ENCODE measurements around the gene ZBTB20.

The ZBTB20 gene

DNA sequence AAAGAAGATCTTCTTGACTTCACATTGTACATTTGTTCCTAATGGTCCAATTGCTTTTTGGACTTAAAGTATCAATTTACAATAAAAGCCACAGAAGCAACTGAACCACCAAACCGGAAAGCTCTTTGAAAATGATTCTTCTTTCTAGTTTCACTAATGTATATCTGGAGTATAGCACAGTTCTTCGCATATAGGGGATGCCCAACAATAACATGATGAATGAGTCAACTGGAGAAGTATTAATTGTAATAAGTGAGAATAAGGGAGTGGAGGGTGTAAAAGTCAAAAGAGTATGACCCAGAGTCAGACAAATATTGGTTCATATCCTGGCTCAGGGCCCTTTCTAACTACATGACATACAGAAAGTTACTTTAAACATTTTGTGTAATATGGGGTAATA is 425.2 kb downstream of the ZBTB20 start:
- in situ Hi-C loops (cut with MboI; ENCODE audit: low sequenced_read_pairs) = no loop called here

GRCh38 chr3:114721209-114721608 is 425.9 kb downstream of the ZBTB20 start:
- in situ Hi-C loops (cut with MboI; ENCODE audit: low sequenced_read_pairs) = no loop called here

GRCh38 chr3:114718898-114719210 is 428.2 kb downstream of the ZBTB20 start:
- in situ Hi-C loops (cut with MboI; ENCODE audit: low sequenced_read_pairs) = no loop called here

- in situ Hi-C loops (cut with MboI; ENCODE audit: low sequenced_read_pairs) = no loop called here
Observed at GRCh38 chr3:114718071-114718897, 428.8 kb downstream of the ZBTB20 start.

- in situ Hi-C loops (cut with MboI; ENCODE audit: low sequenced_read_pairs) = no loop called here
Observed at GRCh38 chr3:114716916-114717315, 430.2 kb downstream of the ZBTB20 start.

DNA sequence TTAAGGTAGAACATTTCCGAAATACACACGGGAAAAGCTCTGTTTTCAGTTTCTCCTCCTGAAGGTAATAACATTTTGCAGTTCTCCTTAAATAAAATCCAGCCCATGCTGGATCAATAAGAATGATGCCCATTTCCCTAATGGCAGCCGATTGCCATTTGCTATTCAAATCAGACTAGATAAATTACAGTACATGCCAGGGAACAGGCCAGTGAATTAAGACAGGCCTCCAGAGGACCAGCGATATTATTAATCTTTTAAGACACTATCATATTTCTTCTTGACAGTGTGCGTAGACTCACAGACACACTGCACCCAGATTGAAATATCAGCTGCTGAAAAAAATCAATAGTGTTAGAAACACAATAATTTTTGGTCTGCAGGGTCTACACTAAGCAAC is 431.0 kb downstream of the ZBTB20 start:
- in situ Hi-C loops (cut with MboI; ENCODE audit: low sequenced_read_pairs) = no loop called here

DNA sequence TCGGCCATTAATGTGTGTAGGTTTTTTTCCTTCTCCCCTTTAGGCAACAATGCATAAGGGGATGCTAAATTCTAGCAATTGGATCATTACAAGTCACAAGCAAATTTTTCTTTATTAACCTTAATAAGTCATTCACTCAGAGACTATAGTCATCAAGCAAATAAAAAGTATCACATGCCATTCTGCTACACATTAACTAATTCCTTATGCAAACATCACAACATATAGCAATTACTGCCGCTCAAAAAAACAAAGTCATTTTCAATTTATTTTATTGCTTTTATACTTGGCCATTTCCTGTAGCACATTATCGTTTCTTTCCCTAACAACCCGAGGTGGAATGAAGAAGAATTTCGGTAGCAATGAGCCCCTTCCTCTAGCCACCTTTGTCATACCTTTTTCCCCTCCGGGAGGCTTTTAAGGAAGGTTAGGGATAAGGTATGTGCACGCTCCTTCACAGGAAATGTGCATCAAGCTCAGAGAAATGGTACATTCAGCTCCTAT is 432.1 kb downstream of the ZBTB20 start:
- in situ Hi-C loops (cut with MboI; ENCODE audit: low sequenced_read_pairs) = no loop called here

GRCh38 chr3:114714237-114714636 is 432.9 kb downstream of the ZBTB20 start:
- in situ Hi-C loops (cut with MboI; ENCODE audit: low sequenced_read_pairs) = no loop called here

DNA sequence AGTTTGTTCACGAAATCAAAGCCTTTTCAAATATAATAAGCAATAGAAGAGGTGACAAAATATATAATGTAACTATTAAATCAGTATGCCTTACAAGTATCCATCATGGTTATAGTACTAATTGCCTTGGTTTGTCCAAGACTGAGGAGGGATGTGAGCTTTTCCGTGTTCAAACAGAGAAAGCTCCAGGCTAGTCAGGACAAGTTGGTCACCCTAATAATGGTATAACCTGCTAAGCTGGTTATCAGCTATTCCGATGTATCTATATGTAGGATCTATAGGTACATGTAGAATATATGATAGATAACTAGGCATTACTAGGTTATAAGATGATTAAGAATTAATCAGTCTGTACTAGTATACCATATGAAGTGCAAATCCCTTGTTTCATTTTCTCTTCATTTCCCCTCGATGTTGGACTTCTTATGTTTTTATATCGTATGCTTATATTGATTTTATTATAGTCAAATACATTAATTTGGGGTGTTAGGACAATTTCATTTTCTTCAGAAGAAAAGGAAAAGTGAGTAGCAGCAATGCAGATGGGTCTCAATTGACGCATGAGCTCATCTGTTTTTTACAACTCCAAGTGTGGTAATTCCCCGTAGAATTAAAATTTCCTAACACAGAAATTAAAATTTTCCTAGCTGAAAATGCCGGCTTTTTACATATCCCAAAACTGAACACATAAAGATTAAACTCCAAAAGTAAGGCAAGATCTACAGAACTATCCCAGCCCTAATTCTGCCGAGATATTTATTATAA is 434.2 kb downstream of the ZBTB20 start:
- in situ Hi-C loops (cut with MboI; ENCODE audit: low sequenced_read_pairs) = no loop called here

GRCh38 chr3:114711321-114711886 is 435.7 kb downstream of the ZBTB20 start:
- in situ Hi-C loops (cut with MboI; ENCODE audit: low sequenced_read_pairs) = no loop called here

DNA sequence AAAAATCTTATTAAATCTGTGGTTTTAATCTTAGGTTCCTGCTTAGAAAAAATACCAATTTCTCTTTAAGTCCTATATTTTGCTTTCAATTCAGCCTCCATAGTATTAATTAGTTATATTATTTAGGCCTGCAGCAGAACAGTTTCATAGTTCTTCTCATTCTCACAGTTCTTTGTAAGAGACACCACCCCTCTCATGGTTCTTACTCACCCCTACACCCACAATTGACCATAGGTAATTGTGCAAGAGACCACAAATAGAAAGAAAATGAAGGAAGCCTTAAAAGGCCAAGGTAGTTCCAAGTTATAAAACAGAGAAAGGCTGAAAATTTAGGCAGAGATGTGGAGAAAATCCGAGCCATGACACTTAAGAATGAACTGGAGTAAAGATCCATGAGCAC is 438.0 kb downstream of the ZBTB20 start:
- in situ Hi-C loops (cut with MboI; ENCODE audit: low sequenced_read_pairs) = no loop called here

GRCh38 chr3:114707252-114707860 is 439.7 kb downstream of the ZBTB20 start:
- in situ Hi-C loops (cut with MboI; ENCODE audit: low sequenced_read_pairs) = no loop called here

DNA sequence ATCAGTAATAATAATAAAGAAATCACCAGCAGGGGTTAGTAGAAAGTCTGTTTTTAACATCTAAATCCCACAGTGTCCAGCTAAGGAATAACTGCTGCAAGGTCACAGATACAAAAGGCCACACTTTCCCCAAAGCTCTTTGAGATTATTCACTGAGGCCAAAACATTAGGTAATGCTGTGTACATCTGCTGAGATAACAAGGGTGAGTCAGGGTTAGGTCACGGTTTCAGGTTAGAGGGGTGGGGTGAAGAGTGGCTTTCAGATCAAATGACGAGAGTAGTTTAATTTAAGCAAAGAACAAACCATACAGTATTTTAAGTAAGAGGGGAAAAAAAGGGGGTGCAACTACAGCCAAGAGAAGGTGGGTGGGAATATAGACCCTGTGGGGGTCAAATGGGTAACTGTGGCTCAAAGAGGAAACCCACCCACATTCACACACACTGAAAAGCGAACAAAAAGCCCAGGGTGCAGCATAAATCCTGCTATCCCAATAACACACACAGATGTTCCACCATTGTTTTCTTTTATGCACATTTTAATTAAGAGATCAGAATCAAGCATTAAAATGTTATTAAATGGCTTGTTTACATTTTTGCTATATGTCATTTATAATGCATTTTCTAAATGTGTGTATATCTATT is 440.4 kb downstream of the ZBTB20 start:
- in situ Hi-C loops (cut with MboI; ENCODE audit: low sequenced_read_pairs) = no loop called here

- in situ Hi-C loops (cut with MboI; ENCODE audit: low sequenced_read_pairs) = no loop called here
Observed at GRCh38 chr3:114700637-114701234, 446.4 kb downstream of the ZBTB20 start.

DNA sequence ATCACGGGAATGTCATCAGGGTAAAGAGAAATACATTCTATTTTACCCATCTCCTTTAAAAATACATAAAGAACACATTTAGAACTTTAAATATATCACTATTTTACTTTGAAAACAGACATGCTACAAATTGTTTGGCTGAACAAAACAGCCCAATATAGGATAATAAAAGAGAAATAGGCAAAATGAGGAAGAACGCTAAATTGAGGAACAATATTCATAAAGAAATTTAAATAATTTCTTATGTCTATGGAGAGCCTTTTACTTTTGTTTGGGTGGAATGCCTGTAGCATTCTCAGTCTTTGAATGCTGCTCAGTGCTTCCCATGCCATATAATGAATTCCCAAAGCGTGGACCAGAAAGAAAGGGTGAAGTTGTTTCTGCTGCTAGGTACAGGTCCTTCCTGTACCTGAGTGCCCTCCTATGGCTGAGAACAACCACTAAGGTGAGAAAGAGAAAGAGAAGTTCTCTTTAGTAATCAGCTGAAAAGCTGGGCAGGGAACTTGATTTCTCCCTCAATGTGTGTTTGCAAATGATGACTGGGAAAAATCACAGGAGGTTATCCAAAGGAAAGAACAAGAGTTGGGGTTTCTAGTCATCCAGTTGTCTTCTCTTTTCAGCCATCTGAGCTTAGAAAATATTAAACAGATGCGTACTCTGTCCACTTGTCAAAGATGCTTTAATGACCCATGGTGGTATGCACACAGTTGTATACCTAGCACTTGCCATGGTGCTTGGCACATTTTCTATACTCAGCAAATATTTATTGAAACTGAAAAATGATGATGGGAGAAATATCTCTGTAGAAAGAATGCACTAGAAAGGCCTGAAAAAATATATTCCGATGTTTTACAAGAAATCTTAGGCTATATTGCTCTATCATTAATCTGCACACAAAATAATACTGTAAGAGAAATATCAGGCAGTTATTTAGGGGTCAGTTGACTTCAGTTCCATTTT is 448.7 kb downstream of the ZBTB20 start:
- in situ Hi-C loops (cut with MboI; ENCODE audit: low sequenced_read_pairs) = no loop called here

DNA sequence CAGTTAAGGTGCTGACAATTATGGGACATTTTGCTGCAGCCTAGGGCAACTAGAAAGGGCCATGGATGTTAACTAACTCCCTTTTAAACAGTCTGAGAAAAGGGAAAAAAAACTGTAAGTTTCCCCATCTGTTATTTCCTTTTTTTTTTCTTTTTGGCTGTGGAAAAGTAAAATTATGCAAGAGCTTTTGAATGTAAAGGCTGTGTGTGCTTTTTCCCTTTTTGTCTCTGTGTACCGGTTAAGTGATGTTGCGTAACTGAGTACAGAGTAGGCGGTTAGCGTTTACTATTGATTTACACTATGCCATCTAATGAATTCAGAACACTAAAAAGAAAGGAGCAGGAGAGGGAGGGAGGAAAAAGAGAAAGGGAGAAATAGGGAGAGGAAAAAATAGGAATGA is 449.7 kb downstream of the ZBTB20 start:
- in situ Hi-C loops (cut with MboI; ENCODE audit: low sequenced_read_pairs) = no loop called here

GRCh38 chr3:114694251-114694650 is 452.8 kb downstream of the ZBTB20 start:
- in situ Hi-C loops (cut with MboI; ENCODE audit: low sequenced_read_pairs) = no loop called here

GRCh38 chr3:114691871-114692270 is 455.2 kb downstream of the ZBTB20 start:
- in situ Hi-C loops (cut with MboI; ENCODE audit: low sequenced_read_pairs) = no loop called here

DNA sequence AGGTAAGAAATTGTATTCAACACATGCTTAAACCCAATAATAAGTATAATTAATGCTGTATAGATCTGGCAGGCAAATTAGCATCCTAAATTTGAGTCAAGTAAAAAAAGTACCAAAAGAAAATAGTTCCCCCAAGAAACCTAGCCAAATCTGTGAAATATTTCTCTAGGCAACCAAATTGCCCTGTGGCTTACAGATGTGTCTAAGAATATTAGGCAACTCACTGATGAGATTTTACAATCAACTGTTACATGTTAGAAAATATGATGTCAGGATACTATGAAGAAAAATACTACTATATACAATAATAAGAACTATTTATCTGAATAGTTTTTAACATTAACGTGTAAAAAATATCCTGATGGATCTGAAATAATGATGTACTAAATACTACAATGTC is 456.2 kb downstream of the ZBTB20 start:
- in situ Hi-C loops (cut with MboI; ENCODE audit: low sequenced_read_pairs) = no loop called here

Data from HL-60/S4 (cell line).